ENCODE data around the gene PCNP. TPM values are rescaled to one million over a fixed set of nuclear protein-coding genes. Genes with fewer than 3 reads are reported as not detected.
"Not testable (repeated sequence)": the region's sequence is repeated elsewhere in the genome, so short reads cannot be mapped to it uniquely, and the experiment has no call there.

PCNP gene
- total RNA-seq, 2 experiments from 2014 or later = 176 to 197 TPM

- DNase-seq (no peak), ATAC-seq (no peak)
- ChIA-PET CTCF (interaction anchor here (0.9 kb wide), 1 partner anchor 19 kb away, joined by 3 read pairs; no protein-coding TSS in a partner anchor), POLR2A (interaction anchor here (1.7 kb wide), 1 partner anchor 17 kb away, joined by 5 read pairs; no protein-coding TSS in a partner anchor)
- H3K36me3 Mint-ChIP-seq (ENCODE audit: low read depth) = no peaks in the 10 kb centered on the region
- H3K27me3 Mint-ChIP-seq = no peaks in the 10 kb centered on the region
- H3K4me3 Mint-ChIP-seq = no peak overlapping the region
- H3K9me3 Mint-ChIP-seq = peaks cover 3% of the 10 kb centered on the region
- peaks cover 13% of the 10 kb centered on the region for H3K4me1 Mint-ChIP-seq (ENCODE audit: low read depth)
- no peak for TF ChIP-seq CTCF (IDR thresholded peaks at IDR 0.05)
- intact Hi-C loops (cut with micrococcal nuclease) = no loop called here
- H3K27ac Mint-ChIP-seq = no peak overlapping the region
These were observed 37.7 kb upstream of the PCNP start for GRCh38 chr3:101536266-101536665.

- H3K4me1 Mint-ChIP-seq (ENCODE audit: low read depth); H3K36me3 Mint-ChIP-seq (ENCODE audit: low read depth); ATAC-seq; DNase-seq; H3K27ac Mint-ChIP-seq; H3K27me3 Mint-ChIP-seq; H3K4me3 Mint-ChIP-seq; CTCF ChIA-PET; POLR2A ChIA-PET; H3K9me3 Mint-ChIP-seq; intact Hi-C loops (cut with micrococcal nuclease): not testable (repeated sequence)
These were observed 37.0 kb upstream of the PCNP start for GRCh38 chr3:101536955-101537354.

GRCh38 chr3:101542957-101543356 lies 31.0 kb upstream of the PCNP start:
- peaks cover 5% of the 10 kb centered on the region for H3K9me3 Mint-ChIP-seq
- H3K4me1 Mint-ChIP-seq (ENCODE audit: low read depth) = peaks cover 25% of the 10 kb centered on the region
- H3K36me3 Mint-ChIP-seq (ENCODE audit: low read depth) = peaks cover 2% of the 10 kb centered on the region
- ChIA-PET POLR2A (interaction anchor here (0.9 to 1.7 kb wide), 3 partner anchors 19 to 24 kb away, joined by 3 to 9 read pairs (median 3); partner anchors contain the start of gene TRMT10C), CTCF (interaction anchor here (0.8 to 1.2 kb wide), 3 partner anchors 8 to 31 kb away, joined by 3 to 4 read pairs (median 3); partner anchors contain the start of gene PCNP)
- no peak overlapping the region for H3K4me3 Mint-ChIP-seq
- intact Hi-C loops (cut with micrococcal nuclease) = no loop called here
- DNase-seq (no peak), ATAC-seq (peak; percentile 49)
- TF ChIP-seq CTCF (IDR thresholded peaks at IDR 0.05) = no peak
- peak overlapping the region; percentile 77 for H3K27ac Mint-ChIP-seq
- no peaks in the 10 kb centered on the region for H3K27me3 Mint-ChIP-seq

GRCh38 chr3:101544161-101544850 lies 29.7 kb upstream of the PCNP start:
- Mint-ChIP-seq H3K27ac (no peak overlapping the region), H3K36me3 (ENCODE audit: low read depth) (peaks cover 2% of the 10 kb centered on the region), H3K4me3 (no peak overlapping the region), H3K4me1 (ENCODE audit: low read depth) (peaks cover 25% of the 10 kb centered on the region), H3K9me3 (peaks cover 5% of the 10 kb centered on the region), H3K27me3 (no peaks in the 10 kb centered on the region)
- intact Hi-C loops (cut with micrococcal nuclease) = no loop called here
- ATAC-seq (peak; percentile 69), DNase-seq (no peak)
- ChIA-PET CTCF (interaction anchor here (0.7 to 1.3 kb wide), 3 partner anchors 14 to 952 kb away, joined by 3 read pairs; no protein-coding TSS in a partner anchor), POLR2A (interaction anchor here (1.3 to 1.7 kb wide), 2 partner anchors 17 to 24 kb away, joined by 3 to 9 read pairs; partner anchors contain the start of gene TRMT10C)
- TF ChIP-seq CTCF (IDR thresholded peaks at IDR 0.05) = no peak

GRCh38 chr3:101548527-101549105 lies 25.4 kb upstream of the PCNP start:
- ATAC-seq (no peak), DNase-seq (no peak)
- Mint-ChIP-seq H3K27ac (no peak overlapping the region), H3K9me3 (no peaks in the 10 kb centered on the region), H3K36me3 (ENCODE audit: low read depth) (no peaks in the 10 kb centered on the region), H3K4me1 (ENCODE audit: low read depth) (peaks cover 9% of the 10 kb centered on the region), H3K4me3 (no peak overlapping the region), H3K27me3 (no peaks in the 10 kb centered on the region)
- ChIA-PET CTCF (no interaction called here), POLR2A (no interaction called here)
- no peak for TF ChIP-seq CTCF (IDR thresholded peaks at IDR 0.05)
- intact Hi-C loops (cut with micrococcal nuclease) = no loop called here

Measured in activated CD8-positive, alpha-beta T cell treated with anti-CD3 and anti-CD28 coated beads for 36 hours (primary cell).